PC-3 (cell line): Measurements from ENCODE around the gene MEG3. TPM values are rescaled to one million over a fixed set of nuclear protein-coding genes. Genes with fewer than 3 reads are reported as not detected.

ENCODE experiments used
- ATAC-seq: fragments of 200-7000 bp; cut with Tn5 transposase; 2 replicates; pipeline ENCODE4 v1.9.1; 2020; ENCODE audit warnings: mild to moderate bottlenecking, moderate library complexity
- BruUV-seq: library from RNA; stranded (reverse); fragments of 400-500 nt; replicated peaks from 2 replicates; lab custom pipeline; 2021; lab: Mats Ljungman, UMichigan
- CTCF ChIA-PET: fragments of 300-600 bp; sonication (Branson Sonifier 250); formaldehyde crosslinking; loops from one replicate; lab custom pipeline; 2022; ENCODE audit warnings: antibody characterized with exemption; lab: Charles Lee
- POLR2A ChIA-PET: fragments of 300-600 bp; sonication (Branson Sonifier 250); formaldehyde crosslinking; loops from one replicate; lab custom pipeline; 2022; ENCODE audit warnings: antibody characterized with exemption; ENCODE audit not compliant: unreplicated experiment; lab: Charles Lee
- DNase-seq: peaks from one replicate; pipeline ENCODE4 v3.0.0-alpha.2; 2015
- H2AFZ ChIP-seq: fragments of 300-600 bp; sonication (generic); 2 replicates; pipeline ENCODE4 v1.6.0; 2016; ENCODE audit warnings: antibody characterized with exemption, low read length
- H3F3A ChIP-seq: fragments of 300-600 bp; sonication (generic); one replicate; pipeline ENCODE4 v1.6.0; 2017; ENCODE audit warnings: antibody characterized with exemption, low read length, control low read depth, mild to moderate bottlenecking; ENCODE audit not compliant: unreplicated experiment
- H3K27ac ChIP-seq: fragments of 300-600 bp; sonication (generic); 2 replicates; pipeline ENCODE4 v1.5.1; 2016; ENCODE audit warnings: mild to moderate bottlenecking, low read length
- H3K27me3 ChIP-seq: fragments of 300-600 bp; sonication (generic); 2 replicates; pipeline ENCODE4 v1.6.1; 2016; ENCODE audit warnings: low read length, mixed read lengths
- H3K36me3 ChIP-seq: fragments of 300-600 bp; sonication (generic); 2 replicates; pipeline ENCODE4 v1.6.1; 2016; ENCODE audit warnings: low read depth, mixed run types, low read length, mixed read lengths
- H3K4me1 ChIP-seq: fragments of 300-600 bp; sonication (generic); 2 replicates; pipeline ENCODE4 v1.5.1; 2016; ENCODE audit warnings: low read length; ENCODE audit not compliant: insufficient read depth
- H3K4me2 ChIP-seq: fragments of 300-600 bp; sonication (generic); 2 replicates; pipeline ENCODE4 v1.6.0; 2016; ENCODE audit warnings: low read length
- H3K4me3 ChIP-seq: fragments of 300-600 bp; sonication (generic); 2 replicates; pipeline ENCODE4 v1.5.1; 2016; ENCODE audit warnings: mild to moderate bottlenecking, low read length, mixed read lengths
- H3K79me2 ChIP-seq: fragments of 300-600 bp; sonication (generic); 2 replicates; pipeline ENCODE4 v1.6.1; 2017; ENCODE audit warnings: low read length, mixed read lengths
- H3K9ac ChIP-seq: fragments of 300-600 bp; sonication (generic); 2 replicates; pipeline ENCODE4 v1.6.0; 2016; ENCODE audit warnings: mild to moderate bottlenecking, low read length
- H3K9me2 ChIP-seq: fragments of 300-600 bp; sonication (generic); replicated peaks from 2 replicates; pipeline ENCODE4 v1.6.1; 2016; ENCODE audit warnings: mixed run types, low read length, mixed read lengths
- H3K9me3 ChIP-seq: fragments of 300-600 bp; sonication (generic); 2 replicates; pipeline ENCODE4 v1.6.1; 2016; ENCODE audit warnings: low read length, mixed read lengths
- H4K20me1 ChIP-seq: fragments of 300-600 bp; sonication (generic); 2 replicates; pipeline ENCODE4 v1.6.1; 2016; ENCODE audit warnings: low read length, mixed read lengths
- CTCF ChIP-seq: fragments of 300-600 bp; sonication (generic); conservative IDR thresholded peaks from 2 replicates; pipeline ENCODE4 v1.5.1; 2017; ENCODE audit warnings: antibody characterized with exemption, low read depth, mild to moderate bottlenecking, low read length
- EZH2 ChIP-seq: fragments of 300-600 bp; sonication (generic); IDR thresholded peaks from one replicate; pipeline ENCODE4 v1.6.1; 2017; ENCODE audit warnings: antibody characterized with exemption, mild to moderate bottlenecking, low read length; ENCODE audit not compliant: unreplicated experiment
- EZH2phosphoT487 ChIP-seq: fragments of 300-600 bp; sonication (generic); IDR thresholded peaks from 2 replicates; pipeline ENCODE4 v1.6.1; 2018; ENCODE audit warnings: mild to moderate bottlenecking, antibody characterized with exemption, low read length, borderline replicate concordance
- intact Hi-C: fragments of 100-400 bp; cut with micrococcal nuclease; formaldehyde crosslinking; loops from 2 replicates; pipeline ENCODE4 v1.9.0; 2023
- total RNA-seq: library from RNA; depleted of rRNA; stranded (reverse); fragments of >200 nt; gene quantifications from 2 replicates; pipeline ENCODE4 v1.2.3, GENCODE V29; 2014

The MEG3 gene
- total RNA-seq, 1 experiment from 2014 or later, result not detected

GRCh38 chr14:100850841-100851585, 25.1 kb downstream of the MEG3 start:
- no TSS peak for BruUV-seq
- CTCF ChIA-PET, result interaction anchor here (0.6 to 1.5 kb wide), 2 partner anchors 115 to 384 kb away, joined by 4 read pairs; no protein-coding TSS in a partner anchor
- Histone ChIP-seq H3K9me2 (no peaks in the 10 kb centered on the region), H2AFZ (no peak overlapping the region), H3K9ac (no peak overlapping the region), H3K79me2 (no peaks in the 10 kb centered on the region), H4K20me1 (no peaks in the 10 kb centered on the region), H3K4me3 (no peak overlapping the region), H3K4me2 (no peak overlapping the region), H3K4me1 (peaks cover 11% of the 10 kb centered on the region), H3K27ac (no peak overlapping the region), H3K27me3 (no peaks in the 10 kb centered on the region), H3F3A (no peaks in the 10 kb centered on the region), H3K36me3 (no peaks in the 10 kb centered on the region), H3K9me3 (no peaks in the 10 kb centered on the region)
- POLR2A ChIA-PET, result no interaction called here
- TF ChIP-seq EZH2phosphoT487 (no peak), CTCF (peak; percentile 93), EZH2 (no peak)
- ATAC-seq, result peak; percentile 88
- intact Hi-C loops, result loop anchor here (1.0 to 10.0 kb wide), 2 partner anchors 186 to 384 kb away; no protein-coding TSS in a partner anchor
- DNase-seq, result peak; percentile 91

GRCh38 chr14:100851586-100851916, 25.6 kb downstream of the MEG3 start:
- intact Hi-C loops, result loop anchor here (1.0 to 10.0 kb wide), 2 partner anchors 187 to 384 kb away; no protein-coding TSS in a partner anchor
- no TSS peak for BruUV-seq
- H3K9ac ChIP-seq, result no peak overlapping the region
- H3K79me2 ChIP-seq, result no peaks in the 10 kb centered on the region
- POLR2A ChIA-PET, result no interaction called here
- ATAC-seq (no peak), DNase-seq (no peak)
- TF ChIP-seq CTCF (no peak), EZH2phosphoT487 (no peak), EZH2 (no peak)
- H3K4me2 ChIP-seq, result no peak overlapping the region
- no peaks in the 10 kb centered on the region for H3F3A ChIP-seq
- H3K27me3 ChIP-seq, result no peaks in the 10 kb centered on the region
- H3K9me2 ChIP-seq, result no peaks in the 10 kb centered on the region
- CTCF ChIA-PET, result interaction anchor here (0.9 to 1.5 kb wide), 2 partner anchors 384 to 812 kb away, joined by 4 read pairs; no protein-coding TSS in a partner anchor
- H3K9me3 ChIP-seq, result no peaks in the 10 kb centered on the region
- H3K4me3 ChIP-seq, result no peak overlapping the region
- H4K20me1 ChIP-seq, result no peaks in the 10 kb centered on the region
- peaks cover 11% of the 10 kb centered on the region for H3K4me1 ChIP-seq
- no peaks in the 10 kb centered on the region for H3K36me3 ChIP-seq
- H3K27ac ChIP-seq, result no peak overlapping the region
- H2AFZ ChIP-seq, result no peak overlapping the region
